Spleen (tissue), 11 donors: Measurements from ENCODE around the gene MEF2C. TPM values are rescaled to one million over a fixed set of nuclear protein-coding genes. Genes with fewer than 3 reads are reported as not detected.
A peak's percentile ranks its signal among the peaks of the same experiment; 100 is the strongest.

ENCODE experiments used
- DNase-seq: peaks from one replicate; pipeline ENCODE4 v3.0.0-alpha.2; 2020
- H3K27ac ChIP-seq, 8 donors: fragments of 200-600 bp; sonication (generic) in 7 of 8; 1 replicate in 4 of 8; 2 replicates in 4 of 8; pipeline versions ENCODE4 v1.5.0 to v1.8.0; 2016 to 2021; ENCODE audit warnings: inconsistent platforms in 4 of 8, mild to moderate bottlenecking in 4 of 8, moderate library complexity in 1 of 8
- H3K27me3 ChIP-seq, 7 donors: fragments of 200-600 bp; sonication (generic) in 6 of 7; replicated peaks in 1 of 7; 1 replicate in 4 of 7; 2 replicates in 3 of 7; pipeline versions ENCODE4 v1.5.0 to v1.8.0; 2016 to 2021; ENCODE audit warnings: inconsistent platforms in 3 of 7, mild to moderate bottlenecking in 1 of 7
- H3K36me3 ChIP-seq, 6 donors: fragments of 200-600 bp; sonication (generic) in 5 of 6; 1 replicate in 4 of 6; 2 replicates in 2 of 6; pipeline versions ENCODE4 v1.5.0 to v1.8.0; 2016 to 2021; ENCODE audit warnings: inconsistent platforms in 2 of 6
- H3K4me1 ChIP-seq, 6 donors: fragments of 200-600 bp; sonication (generic) in 5 of 6; 1 replicate in 3 of 6; 2 replicates in 3 of 6; pipeline versions ENCODE4 v1.5.0 to v1.8.0; 2016 to 2021; ENCODE audit warnings: inconsistent platforms in 3 of 6
- H3K4me3 ChIP-seq, 8 donors: fragments of 200-600 bp; sonication (generic) in 7 of 8; 1 replicate in 4 of 8; 2 replicates in 4 of 8; pipeline versions ENCODE4 v1.5.0 to v1.8.0; 2016 to 2021; ENCODE audit warnings: inconsistent platforms in 4 of 8, mild to moderate bottlenecking in 4 of 8, moderate library complexity in 2 of 8
- H3K9me3 ChIP-seq, 8 donors: fragments of 200-600 bp; sonication (generic) in 7 of 8; 1 replicate in 4 of 8; 2 replicates in 4 of 8; pipeline versions ENCODE4 v1.5.0 to v1.8.0; 2016 to 2021; ENCODE audit warnings: inconsistent platforms in 4 of 8
- CTCF ChIP-seq, 11 experiments: fragments of 200-600 bp in 7 of 11; fragments of 450-650 bp in 4 of 11; sonication (generic) in 4 of 11; IDR thresholded peaks in 8 of 11; conservative IDR thresholded peaks in 3 of 11; 1 replicate in 7 of 11; 2 replicates in 4 of 11; pipeline versions ENCODE4 v1.4.0 to v1.8.0; 2016 to 2021; ENCODE audit warnings: antibody characterized with exemption in 11 of 11, inconsistent platforms in 4 of 11, mild to moderate bottlenecking in 1 of 11
- POLR2A ChIP-seq, 3 donors: fragments of 450-650 bp; IDR thresholded peaks; one replicate each; pipeline ENCODE4 v1.5.1; 2017; ENCODE audit warnings: antibody characterized with exemption in 3 of 3, mild to moderate bottlenecking in 1 of 3
- POLR2AphosphoS5 ChIP-seq, 3 donors: sonication (generic); formaldehyde crosslinking; IDR thresholded peaks; one replicate each; pipeline ENCODE4 v1.5.1; 2017; ENCODE audit warnings: antibody characterized with exemption in 3 of 3
- WGBS, 5 donors: extraction: QIAGEN DNeasy Blood & Tissue Kit in 3 of 5; methylation state at CpG; one replicate each; pipeline versions ENCODE4 v1.1.5 to v1.1.7; 2013 to 2018; 5-methylcytosine and 5-hydroxymethylcytosine counted together
- intact Hi-C: fragments of 100-400 bp; cut with DNase I; formaldehyde crosslinking; loops from one replicate; pipeline ENCODE4 v1.15.0; 2023; ENCODE audit warnings: low total_unique reads
- polyA plus RNA-seq, 3 donors: library from polyadenylated mRNA; stranded (reverse); fragments of 200-250 nt; gene quantifications; one replicate each; pipeline ENCODE4 v1.2.1, GENCODE V29; 2013
- total RNA-seq, 7 donors: library from RNA; depleted of rRNA in 3 of 7; stranded (reverse); fragments of >200 nt in 3 of 7; fragmentation: NEBNext Ultra II Directional in 4 of 7; extraction: Animal tissue kit (Norgen Biotek cat#: 25700) in 4 of 7; gene quantifications; one replicate each; pipeline versions ENCODE4 v1.1.0 to v1.2.1, GENCODE V29; 2016 to 2021
- donor health status: healthy with polysubstance abuse.
- donor health status: DM: no; HTN: no; CAD: no; lungs with moderate emphysema.
- donor health status: DM: no; HTN: no; CAD: no.
- donor health status: Bipolar disorder and iron deficiency.
- donor health status: healthy.
- donor health status: DM: no; HTN: no; CAD: no.
- donor health status: DM: yes; HTN: yes; CAD: no.

Gene MEF2C
- total and polyA plus RNA-seq, 10 donors: 19.3 to 153 (median 120) TPM

- no peak for TF ChIP-seq CTCF (IDR thresholded peaks at IDR 0.05 in 8 of 11, conservative IDR thresholded peaks at IDR 0.05 in 3 of 11)
- no peak for TF ChIP-seq POLR2A (IDR thresholded peaks at IDR 0.05)
- no peak for TF ChIP-seq POLR2AphosphoS5 (IDR thresholded peaks at IDR 0.05)
- intact Hi-C loops: no loop called here
These were observed 104.2 kb downstream of the MEF2C start for GRCh38 chr5:88778736-88779135.

GRCh38 chr5:88776692-88777091, 106.3 kb downstream of the MEF2C start:
- H3K27ac ChIP-seq: no peak overlapping the region
- H3K27me3 ChIP-seq: no peaks in the 10 kb centered on the region
- H3K4me3 ChIP-seq: no peak overlapping the region
- peaks cover 0 to 27% (median 0%) of the 10 kb centered on the region in 6 donors for H3K4me1 ChIP-seq
- H3K9me3 ChIP-seq: no peaks in the 10 kb centered on the region
- H3K36me3 ChIP-seq: peaks cover 0 to 55% (median 6%) of the 10 kb centered on the region in 6 donors
- TF ChIP-seq POLR2A (IDR thresholded peaks at IDR 0.05) (no peak), CTCF (IDR thresholded peaks at IDR 0.05 in 8 of 11, conservative IDR thresholded peaks at IDR 0.05 in 3 of 11) (no peak), POLR2AphosphoS5 (IDR thresholded peaks at IDR 0.05) (no peak)
- no peak for DNase-seq
- intact Hi-C loops: no loop called here
- 92 to 97% (median 94%) methylated on average over 4 of the region's 4 CpGs for WGBS, 5 donors

More at GRCh38 chr5:88778736-88779135, 104.2 kb downstream of the MEF2C start:
- Histone ChIP-seq H3K27ac (peak overlapping the region in 1 of 8 donors; percentile 12), H3K9me3 (no peaks in the 10 kb centered on the region), H3K4me3 (no peak overlapping the region), H3K36me3 (peaks cover 0 to 41% (median 0%) of the 10 kb centered on the region in 6 donors), H3K27me3 (no peaks in the 10 kb centered on the region), H3K4me1 (peaks cover 0 to 42% (median 3%) of the 10 kb centered on the region in 6 donors)
- DNase-seq: no peak
- WGBS, 5 donors: 60 to 74% (median 62%) methylated on average over 5 of the region's 5 CpGs

GRCh38 chr5:88772831-88773230, 110.2 kb downstream of the MEF2C start:
- H3K27me3 ChIP-seq: no peaks in the 10 kb centered on the region
- WGBS, 5 donors: 93 to 98% (median 95%) methylated on average over 5 of the region's 5 CpGs
- no peak for DNase-seq
- H3K27ac ChIP-seq: no peak overlapping the region
- no peak overlapping the region for H3K4me3 ChIP-seq
- H3K4me1 ChIP-seq: no peaks in the 10 kb centered on the region
- H3K36me3 ChIP-seq: peaks cover 0 to 70% (median 8%) of the 10 kb centered on the region in 6 donors
- intact Hi-C loops: no loop called here
- no peaks in the 10 kb centered on the region for H3K9me3 ChIP-seq
- TF ChIP-seq POLR2A (IDR thresholded peaks at IDR 0.05) (no peak), CTCF (IDR thresholded peaks at IDR 0.05 in 8 of 11, conservative IDR thresholded peaks at IDR 0.05 in 3 of 11) (no peak), POLR2AphosphoS5 (IDR thresholded peaks at IDR 0.05) (no peak)

GRCh38 chr5:88772047-88772446, 110.9 kb downstream of the MEF2C start:
- no peaks in the 10 kb centered on the region for H3K4me1 ChIP-seq
- TF ChIP-seq POLR2AphosphoS5 (IDR thresholded peaks at IDR 0.05) (no peak), CTCF (IDR thresholded peaks at IDR 0.05 in 8 of 11, conservative IDR thresholded peaks at IDR 0.05 in 3 of 11) (no peak), POLR2A (IDR thresholded peaks at IDR 0.05) (no peak)
- peaks cover 0 to 64% (median 8%) of the 10 kb centered on the region in 6 donors for H3K36me3 ChIP-seq
- 92 to 99% (median 96%) methylated on average over 3 of the region's 3 CpGs for WGBS, 5 donors
- DNase-seq: no peak
- no peak overlapping the region for H3K27ac ChIP-seq
- no peaks in the 10 kb centered on the region for H3K9me3 ChIP-seq
- intact Hi-C loops: no loop called here
- no peaks in the 10 kb centered on the region for H3K27me3 ChIP-seq
- H3K4me3 ChIP-seq: no peak overlapping the region
